K562 (cell line): ENCODE measurements around the gene ABL1. TPM values are rescaled to one million over a fixed set of nuclear protein-coding genes. Genes with fewer than 3 reads are reported as not detected.

ENCODE experiments used
- ATAC-seq: fragments of 200-7000 bp; cut with Tn5 transposase; 3 replicates; pipeline ENCODE4 v1.9.1; 2020; ENCODE audit warnings: moderate library complexity
- BruUV-seq: library from RNA; stranded (reverse); fragments of 400-500 nt; replicated peaks from 2 replicates; lab custom pipeline; 2021; lab: Mats Ljungman, UMichigan
- CTCF ChIA-PET: fragments of 300-600 bp; formaldehyde crosslinking; extraction: SDS; loops from one replicate; lab custom pipeline; 2021; ENCODE audit warnings: low intra/inter-chr PET ratio; lab: Yijun Ruan, JAX
- POLR2A ChIA-PET: fragments of 300-600, 350-650 bp; sonication (Branson Sonifier 250); formaldehyde crosslinking; extraction: SDS; loops from one replicate; lab custom pipeline; 2021; ENCODE audit warnings: antibody characterized with exemption, inconsistent platforms; lab: Yijun Ruan, JAX
- DNase-seq, 4 experiments: peaks; one replicate each; pipeline versions ENCODE4 v3.0.0 to v3.0.0-alpha.2; 2011 to 2018; ENCODE audit warnings: low spot score in 3 of 4, mixed read lengths in 3 of 4; ENCODE audit errors: extremely low read depth in 1 of 4
- FAIRE-seq: peaks from 2 replicates; lab custom pipeline; 2011; peaks lifted over from hg19 to GRCh38; lab: Jason Lieb, UNC
- H2AFZ ChIP-seq: 2 replicates; pipeline ENCODE4 v1.6.0; 2011; ENCODE audit warnings: low read depth, low read length, control low read depth, inconsistent platforms
- H3K27ac ChIP-seq: fragments of 200-600 bp; 3 replicates; pipeline ENCODE4 v1.8.0; 2011; ENCODE audit warnings: low read depth, mild to moderate bottlenecking, control low read depth, inconsistent platforms, low read length, moderate library complexity, mixed read lengths; ENCODE audit errors: extremely low read depth
- H3K27me3 ChIP-seq, 2 experiments: fragments of 300-600 bp in 1 of 2; 2 replicates in 1 of 2; 3 replicates in 1 of 2; pipeline versions ENCODE4 v1.6.0 to v1.8.0; 2011; ENCODE audit warnings: inconsistent platforms in 2 of 2, low read length in 2 of 2, mild to moderate bottlenecking in 1 of 2, mixed read lengths in 1 of 2, moderate library complexity in 1 of 2; ENCODE audit not compliant: control insufficient read depth in 2 of 2, insufficient read depth in 2 of 2
- H3K36me3 ChIP-seq: fragments of 300-600 bp; 3 replicates; pipeline ENCODE4 v1.8.0; 2011; ENCODE audit warnings: mild to moderate bottlenecking, low read length, inconsistent platforms; ENCODE audit not compliant: control insufficient read depth, insufficient read depth
- H3K4me1 ChIP-seq, 2 experiments: fragments of 200-600 bp in 1 of 2; replicated peaks in 1 of 2; 2 replicates in 1 of 2; 3 replicates in 1 of 2; pipeline versions ENCODE4 v1.5.1 to v1.8.0; 2011; ENCODE audit warnings: inconsistent platforms in 2 of 2, low read length in 2 of 2, mild to moderate bottlenecking in 1 of 2, mixed read lengths in 1 of 2, moderate library complexity in 1 of 2; ENCODE audit not compliant: control insufficient read depth in 2 of 2, insufficient read depth in 2 of 2
- H3K4me2 ChIP-seq: 2 replicates; pipeline ENCODE4 v1.6.1; 2011; ENCODE audit warnings: low read length, control low read depth, inconsistent platforms, mixed read lengths; ENCODE audit not compliant: insufficient read depth
- H3K4me3 ChIP-seq: fragments of 200-600 bp; sonication (generic), shearing (Covaris generic); 2 replicates; pipeline ENCODE4 v1.5.1; 2016; ENCODE audit warnings: control low read depth, inconsistent platforms
- H3K79me2 ChIP-seq: fragments of 200-600 bp; 3 replicates; pipeline ENCODE4 v1.8.0; 2011; ENCODE audit warnings: low read length, inconsistent platforms; ENCODE audit not compliant: control insufficient read depth, insufficient read depth
- H3K9ac ChIP-seq, 2 experiments: 2 replicates each; pipeline versions ENCODE4 v1.6.0 to v1.6.1; 2011; ENCODE audit warnings: low read depth in 2 of 2, low read length in 2 of 2, control low read depth in 1 of 2, inconsistent platforms in 1 of 2, mild to moderate bottlenecking in 1 of 2, mixed read lengths in 1 of 2; ENCODE audit not compliant: insufficient read depth in 1 of 2
- H3K9me1 ChIP-seq: one replicate; pipeline ENCODE4 v1.6.0; 2011; ENCODE audit warnings: inconsistent platforms, mild to moderate bottlenecking, low read length, moderate library complexity; ENCODE audit not compliant: control insufficient read depth, insufficient read depth
- H3K9me3 ChIP-seq: replicated peaks from 2 replicates; pipeline ENCODE4 v1.5.1; 2011; ENCODE audit warnings: low read depth, low read length, inconsistent platforms; ENCODE audit not compliant: control insufficient read depth, insufficient read depth
- H4K20me1 ChIP-seq: replicated peaks from 2 replicates; pipeline ENCODE4 v1.6.1; 2011; ENCODE audit warnings: low read length, inconsistent platforms, mixed read lengths; ENCODE audit not compliant: control insufficient read depth, insufficient read depth
- CHAMP1 ChIP-seq: fragments of 450-650 bp; IDR thresholded peaks from 2 replicates; pipeline ENCODE4 v1.6.1; 2016; ENCODE audit warnings: mild to moderate bottlenecking
- ETS1 ChIP-seq: conservative IDR thresholded peaks from 2 replicates; pipeline ENCODE4 v1.6.1; 2011; ENCODE audit warnings: low read depth, mild to moderate bottlenecking, low read length; ENCODE audit not compliant: control insufficient read depth
- MLX ChIP-seq, 2 experiments: fragments of 450-650 bp in 1 of 2; sonication (generic) in 1 of 2; formaldehyde crosslinking; conservative IDR thresholded peaks; 2 replicates each; pipeline versions ENCODE4 v1.4.0 to v1.8.1; 2020 to 2022; ENCODE audit warnings: mild to moderate bottlenecking in 1 of 2, missing genetic modification reagents in 1 of 2
- STAT6 ChIP-seq: sonication (generic); formaldehyde crosslinking; IDR thresholded peaks from 2 replicates; pipeline ENCODE4 v1.8.1; 2023; ENCODE audit warnings: mild to moderate bottlenecking, missing genetic modification reagents
- ZNF507 ChIP-seq: conservative IDR thresholded peaks from 2 replicates; pipeline ENCODE4 v1.6.1; 2017; ENCODE audit warnings: missing genetic modification characterization, missing compliant biosample characterization
- ZNF561 ChIP-seq: fragments of 450-650 bp; formaldehyde crosslinking; conservative IDR thresholded peaks from 2 replicates; pipeline ENCODE4 v1.4.0; 2020; ENCODE audit warnings: mild to moderate bottlenecking, moderate library complexity
- ZNF696 ChIP-seq: fragments of 250-450 bp; sonication (Bioruptor Pico); conservative IDR thresholded peaks from 2 replicates; pipeline ENCODE4 v1.4.0; 2020; ENCODE audit warnings: mild to moderate bottlenecking, moderate library complexity
- WGBS: fragments of 100-300 bp; shearing (Covaris generic); methylation state at CpG from one replicate; pipeline ENCODE4 v1.1.6; 2016; ENCODE audit warnings: low coverage, mixed read lengths; ENCODE audit not compliant: insufficient coverage; ENCODE audit errors: missing lambda C conversion rate; 5-methylcytosine and 5-hydroxymethylcytosine counted together
- in situ Hi-C: fragments of 300-500 bp; cut with MboI; formaldehyde crosslinking; loops from 4 replicates; pipeline ENCODE4 v1.15.0; 2018; ENCODE audit warnings: inconsistent platforms, mixed read lengths
- intact Hi-C: fragments of 100-400 bp; cut with micrococcal nuclease; formaldehyde crosslinking; loops from 2 replicates; pipeline ENCODE4 v1.14.2; 2022
- polyA plus RNA-seq, 8 experiments: library from polyadenylated mRNA; depleted of rRNA in 4 of 8; stranded (reverse) in 5 of 8; unstranded in 3 of 8; fragments of >200 nt; fragmentation: Nextera tagmentation in 2 of 8; fragmentation: Illumina TruSeq in 1 of 8; extraction: Ambion mirVana in 2 of 8; extraction: Trizol in 1 of 8; gene quantifications; 2 replicates each; pipeline versions ENCODE4 v1.2.1 to v1.2.3, GENCODE V29; 2011 to 2014; ENCODE audit warnings: inconsistent platforms in 1 of 8, missing spikeins in 1 of 8
- total RNA-seq, 7 experiments: library from RNA; depleted of rRNA in 6 of 7; stranded (reverse); fragments of >200 nt in 6 of 7; fragmentation: Illumina TruSeq in 2 of 7; extraction: Trizol in 2 of 7; gene quantifications; 2 replicates each; pipeline versions ENCODE4 v1.2.1 to v1.2.3, GENCODE V29; 2011 to 2021; ENCODE audit warnings: low replicate concordance in 1 of 7

The ABL1 gene
- total and polyA plus RNA-seq, 9 of the 15 experiments (the other 6 are each of a cell fraction or from before 2014, with no cell fraction given), result 1.5 to 130 (median 37.8) TPM

- intact Hi-C loops, result no loop called here
- no peak overlapping the region for H2AFZ ChIP-seq
- no peaks in the 10 kb centered on the region for H3K27me3 ChIP-seq
- H3K4me1 ChIP-seq, result peaks cover 0 to 31% of the 10 kb centered on the region in 2 experiments; a peak in 1 of 5 replicates
- H3K79me2 ChIP-seq, result no peaks in the 10 kb centered on the region
- BruUV-seq, result no TSS peak
- no peak overlapping the region for H3K27ac ChIP-seq
- FAIRE-seq (no peak), DNase-seq (peak in 2 of 4 experiments; percentile 56 to 61), ATAC-seq (no peak)
- in situ Hi-C loops, result no loop called here
- ChIA-PET POLR2A (interaction anchor here (0.7 to 14.2 kb wide), 13 partner anchors 8 to 161 kb away, joined by 3 to 220 read pairs (median 4); partner anchors contain the start of gene QRFP), CTCF (no interaction called here)
- WGBS, result 87% methylated on average over 15 of the region's 15 CpGs
- TF ChIP-seq MLX (CRISPR knock-in tag; conservative IDR thresholded peaks at IDR 0.05) (0 out of 4 replicates have a peak, but pooled peaks of 1 of the 2 experiments have one; percentile 24), CHAMP1 (no peak), ETS1 (no peak), ZNF696 (CRISPR knock-in tag) (no peak), STAT6 (CRISPR knock-in tag) (0 out of 2 replicates have a peak, but pooled peaks have one; percentile 30), ZNF561 (CRISPR knock-in tag) (no peak), ZNF507 (tag) (no peak)
- no peak overlapping the region for H3K4me2 ChIP-seq
- H3K9me3 ChIP-seq, result no peaks in the 10 kb centered on the region
- peak overlapping the region in 1 of 2 experiments; percentile 22; a peak in 1 of 4 replicates for H3K9ac ChIP-seq
- peaks cover 29% of the 10 kb centered on the region for H4K20me1 ChIP-seq
- H3K36me3 ChIP-seq, result peaks cover 92% of the 10 kb centered on the region
- H3K4me3 ChIP-seq, result no peak overlapping the region
- H3K9me1 ChIP-seq, result peaks cover 12% of the 10 kb centered on the region
These were observed 47.7 kb downstream of the ABL1 start for GRCh38 chr9:130882696-130883225.
